ENCODE measurements around the gene EIPR1. TPM values are rescaled to one million over a fixed set of nuclear protein-coding genes. Genes with fewer than 3 reads are reported as not detected.

Gene EIPR1
- total and polyA plus RNA-seq, 2 donors, result 21.3 to 31.9 TPM

DNA sequence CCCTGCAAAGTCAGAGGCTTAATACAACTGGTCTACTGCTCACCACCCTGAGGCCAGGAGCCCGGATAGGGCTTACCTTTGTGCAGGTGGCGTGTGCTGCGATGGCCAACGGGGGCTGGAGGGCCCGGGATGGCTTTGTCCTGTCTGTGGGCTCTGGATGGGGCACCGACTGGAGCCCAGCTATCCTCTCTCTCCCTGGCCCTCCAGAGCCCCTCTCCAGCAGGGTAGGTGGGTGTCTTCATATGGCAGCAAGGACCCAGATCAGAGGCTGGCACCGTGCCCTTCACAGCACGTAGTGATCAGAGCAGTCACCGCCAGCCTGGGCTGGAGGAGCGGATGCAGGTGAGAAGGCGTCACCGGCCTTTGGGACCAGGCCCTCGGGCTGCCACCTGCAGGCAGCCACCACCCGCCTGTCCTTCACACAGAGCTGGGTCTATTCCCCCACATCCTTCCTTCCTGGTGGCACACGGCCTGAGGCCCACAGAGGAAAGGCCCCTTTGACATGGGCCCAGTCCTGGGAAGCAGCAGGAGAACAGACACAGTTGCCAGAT, 232.1 kb downstream of the EIPR1 start:
- DNase-seq (ENCODE audit: low read depth in 6 of 9, low spot score in 9 of 9), result no peak
- H3K27ac ChIP-seq (ENCODE audit: low read depth in 1 of 2, low read length in 1 of 2), result no peak overlapping the region
- H3K4me1 ChIP-seq (ENCODE audit: control insufficient read depth in 2 of 2, insufficient read depth in 2 of 2, low read length in 2 of 2), result peaks cover 0 to 8% of the 10 kb centered on the region in 2 donors
- peaks cover 0 to 6% of the 10 kb centered on the region in 2 donors for H3K9me3 ChIP-seq (ENCODE audit: control insufficient read depth in 2 of 2, insufficient read depth in 1 of 2, low read length in 1 of 2)
- 81% methylated on average over 15 of the region's 15 CpGs for WGBS
- H3K36me3 ChIP-seq (ENCODE audit: control insufficient read depth in 2 of 2, insufficient read depth in 2 of 2, low read length in 1 of 2), result no peaks in the 10 kb centered on the region
- H3K4me3 ChIP-seq (ENCODE audit: low read length in 2 of 2), result no peak overlapping the region
- no peaks in the 10 kb centered on the region for H3K27me3 ChIP-seq (ENCODE audit: control insufficient read depth in 2 of 2, insufficient read depth in 1 of 2, low read length in 1 of 2)

DNA sequence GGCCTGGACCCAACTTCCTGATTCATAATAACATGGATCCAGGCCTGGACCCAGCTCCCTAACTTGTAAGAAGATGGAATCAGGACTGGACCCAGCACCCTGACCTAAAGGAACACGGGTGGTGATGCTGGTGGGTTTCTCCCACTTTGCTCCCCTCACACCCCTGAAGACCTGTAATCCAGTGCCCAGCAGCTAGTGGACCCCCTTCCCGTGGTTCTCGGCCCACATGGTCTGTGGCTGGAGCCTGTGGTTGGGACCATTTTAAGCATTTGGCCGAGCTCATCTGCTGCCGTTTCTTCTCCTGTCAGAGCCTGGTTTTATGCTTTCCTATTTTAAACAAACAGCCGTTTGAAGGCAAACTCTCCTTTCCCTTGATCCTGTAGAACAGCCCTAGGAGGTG, 232.8 kb downstream of the EIPR1 start:
- no peaks in the 10 kb centered on the region for H3K36me3 ChIP-seq (ENCODE audit: control insufficient read depth in 2 of 2, insufficient read depth in 2 of 2, low read length in 1 of 2)
- H3K4me3 ChIP-seq (ENCODE audit: low read length in 2 of 2), result no peak overlapping the region
- H3K27ac ChIP-seq (ENCODE audit: low read depth in 1 of 2, low read length in 1 of 2), result no peak overlapping the region
- DNase-seq (ENCODE audit: low read depth in 6 of 9, low spot score in 9 of 9), result no peak
- H3K27me3 ChIP-seq (ENCODE audit: control insufficient read depth in 2 of 2, insufficient read depth in 1 of 2, low read length in 1 of 2), result no peaks in the 10 kb centered on the region
- H3K9me3 ChIP-seq (ENCODE audit: control insufficient read depth in 2 of 2, insufficient read depth in 1 of 2, low read length in 1 of 2), result peaks cover 0 to 3% of the 10 kb centered on the region in 2 donors
- H3K4me1 ChIP-seq (ENCODE audit: control insufficient read depth in 2 of 2, insufficient read depth in 2 of 2, low read length in 2 of 2), result peaks cover 0 to 8% of the 10 kb centered on the region in 2 donors
- 95% methylated on average over 6 of the region's 6 CpGs for WGBS

DNA sequence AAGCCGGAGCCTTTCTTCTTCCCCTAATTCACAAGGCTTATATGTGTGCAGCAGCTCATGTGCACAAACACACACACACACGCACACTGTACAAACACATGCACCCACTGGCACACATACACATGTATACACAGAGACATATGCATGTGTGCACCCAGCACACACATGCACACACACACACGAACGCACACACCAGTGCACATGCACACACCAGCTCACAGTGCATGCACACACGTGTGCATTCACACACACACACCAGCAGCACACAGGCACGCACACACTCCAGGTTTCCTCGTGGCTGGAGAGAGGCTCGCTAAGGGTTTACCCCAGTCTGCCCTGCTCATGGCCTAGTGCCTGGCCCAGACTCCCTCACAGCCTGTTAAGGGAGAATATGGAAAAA, 234.0 kb downstream of the EIPR1 start:
- Histone ChIP-seq H3K36me3 (ENCODE audit: control insufficient read depth in 2 of 2, insufficient read depth in 2 of 2, low read length in 1 of 2) (no peaks in the 10 kb centered on the region), H3K9me3 (ENCODE audit: control insufficient read depth in 2 of 2, insufficient read depth in 1 of 2, low read length in 1 of 2) (peaks cover 0 to 3% of the 10 kb centered on the region in 2 donors)
- no peak for DNase-seq (ENCODE audit: low read depth in 6 of 9, low spot score in 9 of 9)

DNA sequence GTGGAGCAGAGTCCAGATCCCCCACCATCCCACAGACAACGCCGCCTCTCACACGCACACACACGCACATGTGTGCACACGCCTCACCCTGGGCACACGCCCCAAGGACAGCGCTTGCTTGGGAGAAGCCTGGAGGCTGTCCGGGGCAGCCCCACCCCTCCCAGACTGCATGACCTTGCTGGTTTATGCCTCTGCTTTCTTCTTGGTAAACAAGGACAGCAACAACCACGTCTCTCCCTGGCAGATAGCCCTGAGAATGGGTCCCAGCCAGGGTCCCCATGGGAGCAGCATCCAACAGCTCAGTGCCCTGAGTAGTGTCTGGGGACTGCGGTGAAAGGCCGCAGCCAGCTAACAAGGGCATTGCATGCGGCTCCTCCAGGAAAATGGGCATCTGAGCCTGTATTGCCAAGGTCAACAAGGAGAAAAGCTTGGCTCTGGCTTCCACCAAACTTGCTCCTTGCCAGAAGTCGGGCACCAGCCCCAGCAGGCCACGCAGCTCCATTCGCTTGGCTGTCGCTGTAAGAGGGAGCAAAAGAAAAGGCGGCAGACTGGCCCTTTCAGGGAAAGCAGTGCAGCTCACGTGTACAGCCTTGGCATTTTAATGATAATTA, 234.6 kb downstream of the EIPR1 start:
- H3K4me1 ChIP-seq (ENCODE audit: control insufficient read depth in 2 of 2, insufficient read depth in 2 of 2, low read length in 2 of 2), result peaks cover 0 to 15% of the 10 kb centered on the region in 2 donors
- H3K36me3 ChIP-seq (ENCODE audit: control insufficient read depth in 2 of 2, insufficient read depth in 2 of 2, low read length in 1 of 2), result no peaks in the 10 kb centered on the region
- 95% methylated on average over 18 of the region's 18 CpGs for WGBS
- H3K27me3 ChIP-seq (ENCODE audit: control insufficient read depth in 2 of 2, insufficient read depth in 1 of 2, low read length in 1 of 2), result no peaks in the 10 kb centered on the region
- no peak overlapping the region for H3K4me3 ChIP-seq (ENCODE audit: low read length in 2 of 2)
- peaks cover 0 to 3% of the 10 kb centered on the region in 2 donors for H3K9me3 ChIP-seq (ENCODE audit: control insufficient read depth in 2 of 2, insufficient read depth in 1 of 2, low read length in 1 of 2)
- DNase-seq (ENCODE audit: low read depth in 6 of 9, low spot score in 9 of 9), result no peak
- no peak overlapping the region for H3K27ac ChIP-seq (ENCODE audit: low read depth in 1 of 2, low read length in 1 of 2)

More for the DNA sequence above, 234.0 kb downstream of the EIPR1 start:
- H3K4me3 ChIP-seq (ENCODE audit: low read length in 2 of 2), result no peak overlapping the region
- 87% methylated on average over 8 of the region's 8 CpGs for WGBS
- H3K27ac ChIP-seq (ENCODE audit: low read depth in 1 of 2, low read length in 1 of 2), result no peak overlapping the region
- H3K27me3 ChIP-seq (ENCODE audit: control insufficient read depth in 2 of 2, insufficient read depth in 1 of 2, low read length in 1 of 2), result no peaks in the 10 kb centered on the region
- H3K4me1 ChIP-seq (ENCODE audit: control insufficient read depth in 2 of 2, insufficient read depth in 2 of 2, low read length in 2 of 2), result peaks cover 0 to 11% of the 10 kb centered on the region in 2 donors

DNA sequence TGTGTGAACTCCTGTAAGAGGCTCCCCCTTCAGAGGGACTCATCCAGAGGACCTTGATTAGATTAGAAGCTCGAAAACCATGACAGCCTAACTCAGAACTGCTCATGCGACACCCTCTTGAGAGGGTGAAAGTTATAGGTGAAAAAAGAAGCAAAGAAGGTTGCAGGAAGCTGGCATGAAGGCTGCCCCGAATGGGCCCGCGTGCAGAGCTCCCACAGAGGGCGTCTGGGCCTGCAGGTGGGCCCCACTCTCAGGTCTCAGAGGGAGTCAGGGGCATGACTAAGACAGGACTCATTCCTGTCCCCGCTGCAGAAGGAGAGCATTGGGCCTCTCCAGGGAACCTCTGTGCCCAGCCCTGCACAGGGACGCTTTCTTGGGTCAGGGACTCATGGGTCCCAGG, 235.4 kb downstream of the EIPR1 start:
- Histone ChIP-seq H3K27me3 (ENCODE audit: control insufficient read depth in 2 of 2, insufficient read depth in 1 of 2, low read length in 1 of 2) (no peaks in the 10 kb centered on the region), H3K4me3 (ENCODE audit: low read length in 2 of 2) (no peak overlapping the region), H3K4me1 (ENCODE audit: control insufficient read depth in 2 of 2, insufficient read depth in 2 of 2, low read length in 2 of 2) (peaks cover 0 to 15% of the 10 kb centered on the region in 2 donors), H3K27ac (ENCODE audit: low read depth in 1 of 2, low read length in 1 of 2) (no peak overlapping the region), H3K36me3 (ENCODE audit: control insufficient read depth in 2 of 2, insufficient read depth in 2 of 2, low read length in 1 of 2) (no peaks in the 10 kb centered on the region), H3K9me3 (ENCODE audit: control insufficient read depth in 2 of 2, insufficient read depth in 1 of 2, low read length in 1 of 2) (peaks cover 0 to 3% of the 10 kb centered on the region in 2 donors)
- 97% methylated on average over 8 of the region's 8 CpGs for WGBS
- DNase-seq (ENCODE audit: low read depth in 6 of 9, low spot score in 9 of 9), result no peak

DNA sequence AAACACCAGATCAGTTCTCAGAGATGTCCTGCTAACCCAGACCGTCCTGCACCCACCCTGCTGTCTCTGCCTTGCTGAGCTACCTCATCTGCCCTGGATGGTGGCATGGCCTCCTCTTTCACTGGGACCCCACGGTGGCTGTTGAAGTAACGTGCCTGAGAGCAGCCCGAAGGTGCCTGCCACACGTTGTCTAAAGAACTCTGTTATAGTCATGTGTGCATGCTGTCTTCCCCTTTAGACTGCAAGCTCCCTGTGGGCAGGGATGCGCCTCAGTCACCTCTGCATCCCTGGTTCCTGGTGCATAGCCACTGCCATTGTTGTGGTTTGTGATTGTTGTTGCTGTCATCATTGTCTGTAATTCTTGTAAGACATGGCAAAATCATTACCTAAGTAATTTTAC, 235.9 kb downstream of the EIPR1 start:
- WGBS, result 97% methylated on average over 6 of the region's 6 CpGs
- Histone ChIP-seq H3K4me1 (ENCODE audit: control insufficient read depth in 2 of 2, insufficient read depth in 2 of 2, low read length in 2 of 2) (peaks cover 0 to 15% of the 10 kb centered on the region in 2 donors), H3K4me3 (ENCODE audit: low read length in 2 of 2) (no peak overlapping the region), H3K27me3 (ENCODE audit: control insufficient read depth in 2 of 2, insufficient read depth in 1 of 2, low read length in 1 of 2) (no peaks in the 10 kb centered on the region), H3K36me3 (ENCODE audit: control insufficient read depth in 2 of 2, insufficient read depth in 2 of 2, low read length in 1 of 2) (no peaks in the 10 kb centered on the region), H3K27ac (ENCODE audit: low read depth in 1 of 2, low read length in 1 of 2) (no peak overlapping the region), H3K9me3 (ENCODE audit: control insufficient read depth in 2 of 2, insufficient read depth in 1 of 2, low read length in 1 of 2) (peaks cover 0 to 3% of the 10 kb centered on the region in 2 donors)
- DNase-seq (ENCODE audit: low read depth in 6 of 9, low spot score in 9 of 9), result no peak

DNA sequence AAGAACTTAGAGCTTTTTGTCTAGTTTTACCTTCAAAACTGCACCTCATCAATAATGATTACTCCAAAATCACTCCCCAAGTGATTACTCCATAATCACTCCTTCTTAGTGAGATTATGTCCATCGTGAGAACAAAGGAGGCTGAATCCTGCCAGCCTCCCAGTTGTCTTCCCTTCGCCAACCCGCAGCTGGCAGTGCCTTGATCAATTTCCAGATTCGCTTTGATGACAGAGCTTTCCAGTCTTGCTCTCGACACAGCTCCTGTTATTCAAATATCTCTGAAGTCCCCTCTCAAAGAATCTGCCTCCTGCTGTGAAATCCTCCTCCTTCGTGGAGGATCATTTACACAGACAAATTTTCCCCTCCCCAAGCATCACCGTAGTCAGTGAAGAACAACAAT, 237.7 kb downstream of the EIPR1 start:
- no peak overlapping the region for H3K4me3 ChIP-seq (ENCODE audit: low read length in 2 of 2)

More for the DNA sequence above, 237.7 kb downstream of the EIPR1 start:
- no peak for DNase-seq (ENCODE audit: low read depth in 6 of 9, low spot score in 9 of 9)
- no peaks in the 10 kb centered on the region for H3K27me3 ChIP-seq (ENCODE audit: control insufficient read depth in 2 of 2, insufficient read depth in 1 of 2, low read length in 1 of 2)
- H3K27ac ChIP-seq (ENCODE audit: low read depth in 1 of 2, low read length in 1 of 2), result no peak overlapping the region
- peaks cover 0 to 3% of the 10 kb centered on the region in 2 donors for H3K9me3 ChIP-seq (ENCODE audit: control insufficient read depth in 2 of 2, insufficient read depth in 1 of 2, low read length in 1 of 2)
- H3K36me3 ChIP-seq (ENCODE audit: control insufficient read depth in 2 of 2, insufficient read depth in 2 of 2, low read length in 1 of 2), result no peaks in the 10 kb centered on the region
- peaks cover 0 to 9% of the 10 kb centered on the region in 2 donors for H3K4me1 ChIP-seq (ENCODE audit: control insufficient read depth in 2 of 2, insufficient read depth in 2 of 2, low read length in 2 of 2)
- WGBS, result 93% methylated on average over 7 of the region's 7 CpGs

Other genes starting within 250 kb of the EIPR1 start
- 41.8 TPM for gene TRAPPC12, start 1.9 kb upstream of the EIPR1 start, total RNA-seq
- gene TRAPPC12, start 1.9 kb upstream of the EIPR1 start, polyA plus RNA-seq, result 136 TPM
- 28.1 TPM for gene ADI1, start 141.7 kb upstream of the EIPR1 start, total RNA-seq
- gene ADI1, start 141.7 kb upstream of the EIPR1 start, polyA plus RNA-seq, result 50.0 TPM
- gene RNASEH1, start 180.5 kb upstream of the EIPR1 start, total RNA-seq, result 15.7 TPM
- 12.4 TPM for gene RNASEH1, start 180.5 kb upstream of the EIPR1 start, polyA plus RNA-seq
- gene RPS7, start 197.4 kb upstream of the EIPR1 start, total RNA-seq, result 3,596 TPM
- 4,140 TPM for gene RPS7, start 197.4 kb upstream of the EIPR1 start, polyA plus RNA-seq
- 5.2 TPM for gene COLEC11, start 217.3 kb upstream of the EIPR1 start, total RNA-seq
- 9.2 TPM for gene COLEC11, start 217.3 kb upstream of the EIPR1 start, polyA plus RNA-seq

Measured in thymus (tissue), 11 donors.